Thyroid gland (tissue), 4 donors: ENCODE data around the gene TOP1.

ENCODE experiments used
- CTCF ChIP-seq, 6 experiments: fragments of 200-600 bp in 3 of 6; fragments of 450-650 bp in 3 of 6; sonication (generic) in 3 of 6; IDR thresholded peaks; one replicate each; pipeline ENCODE4 v1.5.1; 2016 to 2019; ENCODE audit warnings: antibody characterized with exemption in 6 of 6, mild to moderate bottlenecking in 2 of 6, inconsistent platforms in 1 of 6, moderate library complexity in 1 of 6
- POLR2A ChIP-seq, 2 donors: fragments of 450-650 bp; IDR thresholded peaks; one replicate each; pipeline ENCODE4 v1.6.1; 2017; ENCODE audit warnings: antibody characterized with exemption in 2 of 2, mild to moderate bottlenecking in 2 of 2, moderate library complexity in 1 of 2

DNA sequence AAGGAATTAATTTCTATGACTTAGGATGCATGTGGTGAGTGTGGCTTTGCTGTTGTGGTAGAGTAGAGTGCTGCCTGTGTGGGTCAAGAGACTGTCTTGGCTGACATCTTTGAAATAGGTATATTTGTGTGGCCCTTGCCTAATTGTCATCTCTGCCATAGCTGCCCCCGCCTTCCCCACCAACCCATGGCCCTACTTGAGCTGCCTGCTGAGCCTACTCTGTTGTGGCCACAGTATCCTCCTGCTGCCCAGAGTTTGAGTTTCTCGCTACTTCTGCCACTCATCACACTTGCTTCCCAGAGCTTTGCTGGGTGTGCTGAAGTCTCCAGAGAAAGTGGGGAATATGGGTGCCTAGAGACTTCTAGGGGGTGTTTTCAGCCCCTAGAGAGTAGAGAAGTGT is 116.7 kb downstream of the TOP1 start:
- TF ChIP-seq CTCF (IDR thresholded peaks at IDR 0.05) (no peak), POLR2A (IDR thresholded peaks at IDR 0.05) (no peak)
